GM23338 (cell line): ENCODE measurements around the gene HYAL2.

Experiments used
- CREB1 ChIP-seq: fragments of 250-450 bp; sonication (Bioruptor Pico); IDR thresholded peaks from 2 replicates; pipeline ENCODE4 v1.5.0; 2020; ENCODE audit warnings: low read depth, mild to moderate bottlenecking, moderate library complexity
- CTCF ChIP-seq, 2 experiments: fragments of 200-600 bp in 1 of 2; sonication (generic) in 1 of 2; conservative IDR thresholded peaks; 2 replicates each; pipeline versions ENCODE4 v1.5.1 to v1.6.1; 2016 to 2017; ENCODE audit warnings: antibody characterized with exemption in 2 of 2, low read depth in 2 of 2, mild to moderate bottlenecking in 2 of 2, moderate library complexity in 1 of 2
- ETS1 ChIP-seq: IDR thresholded peaks from 2 replicates; pipeline ENCODE4 v1.6.1; 2016; ENCODE audit warnings: antibody characterized with exemption
- EZH2 ChIP-seq: fragments of 200-600 bp; sonication (generic); IDR thresholded peaks from one replicate; pipeline ENCODE4 v1.8.0; 2017; ENCODE audit warnings: antibody characterized with exemption, mild to moderate bottlenecking, low read depth; ENCODE audit not compliant: unreplicated experiment
- EZH2phosphoT487 ChIP-seq: fragments of 200-600 bp; sonication (generic); IDR thresholded peaks from one replicate; pipeline ENCODE4 v1.8.1; 2018; ENCODE audit warnings: antibody characterized with exemption; ENCODE audit not compliant: unreplicated experiment
- JUNB ChIP-seq: IDR thresholded peaks from one replicate; pipeline ENCODE4 v1.6.1; 2016; ENCODE audit warnings: antibody characterized with exemption; ENCODE audit not compliant: unreplicated experiment
- POLR2AphosphoS5 ChIP-seq: IDR thresholded peaks from 2 replicates; pipeline ENCODE4 v1.6.1; 2016; ENCODE audit warnings: antibody characterized with exemption, low read depth
- REST ChIP-seq: IDR thresholded peaks from one replicate; pipeline ENCODE4 v1.6.1; 2018; ENCODE audit warnings: antibody characterized with exemption; ENCODE audit not compliant: unreplicated experiment
- STAT1 ChIP-seq: IDR thresholded peaks from one replicate; pipeline ENCODE4 v1.6.1; 2016; ENCODE audit warnings: antibody characterized with exemption; ENCODE audit not compliant: unreplicated experiment
- ZNF114 ChIP-seq: fragments of 250-450 bp; sonication (Bioruptor Pico); IDR thresholded peaks from 2 replicates; pipeline ENCODE4 v1.5.0; 2020; ENCODE audit warnings: mild to moderate bottlenecking, moderate library complexity
- ZNF331 ChIP-seq: fragments of 250-450 bp; sonication (Bioruptor Pico); IDR thresholded peaks from 2 replicates; pipeline ENCODE4 v1.5.0; 2020; ENCODE audit warnings: low read depth, mild to moderate bottlenecking, moderate library complexity
- ZNF462 ChIP-seq: fragments of 250-450 bp; sonication (Bioruptor Pico); IDR thresholded peaks from 2 replicates; pipeline ENCODE4 v1.5.0; 2020; ENCODE audit warnings: mild to moderate bottlenecking, moderate library complexity

- TF ChIP-seq CTCF (conservative IDR thresholded peaks at IDR 0.05; ENCODE audit: low read depth in 2 of 2) (no peak), EZH2 (no peak), POLR2AphosphoS5 (no peak), CREB1 (CRISPR knock-in tag) (no peak), REST (no peak), ETS1 (no peak), EZH2phosphoT487 (no peak), JUNB (no peak), STAT1 (no peak), ZNF331 (no peak), ZNF114 (CRISPR knock-in tag) (no peak), ZNF462 (CRISPR knock-in tag) (no peak)
Measured at GRCh38 chr3:50314342-50314741, 8.2 kb downstream of the HYAL2 start.
